HEK293 (cell line): Measurements from ENCODE around the gene PACS2.

Experiments used
- CTCF ChIA-PET: fragments of 350-600 bp; formaldehyde crosslinking; extraction: SDS; loops from one replicate; lab custom pipeline; 2021; ENCODE audit warnings: antibody characterized with exemption; lab: Yijun Ruan, JAX
- POLR2A ChIA-PET: fragments of 300-600 bp; formaldehyde crosslinking; extraction: SDS; loops from one replicate; lab custom pipeline; 2020; ENCODE audit warnings: antibody characterized with exemption, inconsistent platforms; lab: Yijun Ruan, JAX
- H3K27ac ChIP-seq: fragments of 200-500 bp; sonication (Bioruptor generic); 2 replicates; pipeline ENCODE4 v1.5.1; 2014; ENCODE audit warnings: low read depth, low read length, control low read depth, inconsistent platforms; ENCODE audit errors: extremely low read depth
- H3K36me3 ChIP-seq, 2 experiments: fragments of 200-500 bp in 1 of 2; sonication (Bioruptor generic) in 1 of 2; 1 replicate in 1 of 2; 2 replicates in 1 of 2; pipeline ENCODE4 v1.5.1; 2014 to 2017; ENCODE audit warnings: inconsistent platforms in 2 of 2, low read length in 2 of 2; ENCODE audit not compliant: control insufficient read depth in 2 of 2, insufficient read depth in 1 of 2
- H3K4me1 ChIP-seq: fragments of 200-500 bp; sonication (Bioruptor generic); 2 replicates; pipeline ENCODE4 v1.5.1; 2014; ENCODE audit warnings: mild to moderate bottlenecking, low read length, inconsistent platforms; ENCODE audit not compliant: control insufficient read depth, insufficient read depth
- H3K4me3 ChIP-seq: 2 replicates; pipeline ENCODE4 v1.5.1; 2011; ENCODE audit warnings: low read depth, mild to moderate bottlenecking, control low read depth, low read length, moderate library complexity
- H3K9me3 ChIP-seq: fragments of 200-500 bp; sonication (Bioruptor generic); 2 replicates; pipeline ENCODE4 v1.5.1; 2014; ENCODE audit warnings: low read depth, low read length, inconsistent platforms; ENCODE audit not compliant: control insufficient read depth, insufficient read depth
- GLIS1 ChIP-seq: fragments of 450-650 bp; formaldehyde crosslinking; IDR thresholded peaks from 2 replicates; pipeline ENCODE4 v1.5.1; 2016; ENCODE audit warnings: missing biosample characterization, missing genetic modification characterization
- GLIS2 ChIP-seq: fragments of 450-650 bp; formaldehyde crosslinking; IDR thresholded peaks from 2 replicates; pipeline ENCODE4 v1.5.1; 2016; ENCODE audit warnings: missing biosample characterization, missing genetic modification characterization
- HOXD13 ChIP-seq: sonication (generic); formaldehyde crosslinking; IDR thresholded peaks from 2 replicates; pipeline ENCODE4 v1.8.0; 2022; ENCODE audit warnings: missing genetic modification reagents, borderline replicate concordance
- PRDM1 ChIP-seq: fragments of 450-650 bp; formaldehyde crosslinking; IDR thresholded peaks from 2 replicates; pipeline ENCODE4; 2016; ENCODE audit warnings: missing biosample characterization, missing genetic modification characterization
- RBAK ChIP-seq: fragments of 450-650 bp; formaldehyde crosslinking; IDR thresholded peaks from 2 replicates; pipeline ENCODE4 v1.5.1; 2016; ENCODE audit warnings: missing biosample characterization, missing genetic modification characterization
- SCRT1 ChIP-seq: fragments of 450-650 bp; formaldehyde crosslinking; IDR thresholded peaks from 2 replicates; pipeline ENCODE4 v1.5.1; 2016; ENCODE audit warnings: missing biosample characterization, missing genetic modification characterization, borderline replicate concordance
- SCRT2 ChIP-seq: fragments of 450-650 bp; formaldehyde crosslinking; IDR thresholded peaks from 2 replicates; pipeline ENCODE4 v1.5.1; 2016; ENCODE audit warnings: missing biosample characterization, missing genetic modification characterization
- SP2 ChIP-seq: fragments of 450-650 bp; formaldehyde crosslinking; IDR thresholded peaks from 2 replicates; pipeline ENCODE4 v1.5.1; 2016; ENCODE audit warnings: missing biosample characterization, missing genetic modification characterization
- ZBTB7A ChIP-seq: fragments of 450-650 bp; formaldehyde crosslinking; IDR thresholded peaks from 2 replicates; pipeline ENCODE4 v1.5.1; 2016; ENCODE audit warnings: low read depth, missing biosample characterization, missing genetic modification characterization
- ZBTB8A ChIP-seq: fragments of 450-650 bp; formaldehyde crosslinking; IDR thresholded peaks from 2 replicates; pipeline ENCODE4 v1.5.1; 2016; ENCODE audit warnings: missing biosample characterization, missing genetic modification characterization
- ZFP37 ChIP-seq: fragments of 450-650 bp; formaldehyde crosslinking; IDR thresholded peaks from 2 replicates; pipeline ENCODE4 v1.5.1; 2016; ENCODE audit warnings: missing biosample characterization, missing genetic modification characterization
- ZFP69B ChIP-seq: fragments of 450-650 bp; formaldehyde crosslinking; IDR thresholded peaks from 2 replicates; pipeline ENCODE4 v1.5.1; 2016; ENCODE audit warnings: missing biosample characterization, missing genetic modification characterization
- ZIC2 ChIP-seq: fragments of 450-650 bp; formaldehyde crosslinking; IDR thresholded peaks from 2 replicates; pipeline ENCODE4 v1.5.1; 2016; ENCODE audit warnings: missing biosample characterization, missing genetic modification characterization
- ZNF133 ChIP-seq: fragments of 450-650 bp; formaldehyde crosslinking; IDR thresholded peaks from 2 replicates; pipeline ENCODE4 v1.5.1; 2016; ENCODE audit warnings: missing biosample characterization, missing genetic modification characterization
- ZNF146 ChIP-seq: fragments of 450-650 bp; formaldehyde crosslinking; IDR thresholded peaks from 2 replicates; pipeline ENCODE4 v1.5.1; 2016; ENCODE audit warnings: missing biosample characterization, missing genetic modification characterization
- ZNF335 ChIP-seq: fragments of 450-650 bp; formaldehyde crosslinking; conservative IDR thresholded peaks from 2 replicates; pipeline ENCODE4 v1.5.1; 2016; ENCODE audit warnings: missing biosample characterization, missing genetic modification characterization
- ZNF561 ChIP-seq: fragments of 450-650 bp; IDR thresholded peaks from 2 replicates; pipeline ENCODE4 v1.5.1; 2018; ENCODE audit warnings: missing biosample characterization, missing genetic modification characterization, borderline replicate concordance
- ZNF623 ChIP-seq: fragments of 450-650 bp; formaldehyde crosslinking; IDR thresholded peaks from 2 replicates; pipeline ENCODE4 v1.5.1; 2016; ENCODE audit warnings: missing biosample characterization, missing genetic modification characterization
- ZNF792 ChIP-seq: fragments of 450-650 bp; formaldehyde crosslinking; IDR thresholded peaks from 2 replicates; pipeline ENCODE4 v1.5.1; 2016; ENCODE audit warnings: missing biosample characterization, missing genetic modification characterization
- TF ChIP-seq, protein P1 (sequence below): fragments of 450-650 bp; formaldehyde crosslinking; conservative IDR thresholded peaks from 2 replicates; pipeline ENCODE4 v1.5.1; 2016; ENCODE audit warnings: low read depth, missing biosample characterization, missing genetic modification characterization
- TF ChIP-seq, protein P2 (sequence below): fragments of 450-650 bp; formaldehyde crosslinking; optimal IDR thresholded peaks from 2 replicates; pipeline ENCODE3; 2016; ENCODE audit warnings: missing biosample characterization, mild to moderate bottlenecking, missing genetic modification characterization
- TF ChIP-seq, protein P3 (sequence below): fragments of 450-650 bp; formaldehyde crosslinking; IDR thresholded peaks from 2 replicates; pipeline ENCODE4 v1.5.1; 2016; ENCODE audit warnings: missing biosample characterization, missing genetic modification characterization
- TF ChIP-seq, protein P4 (sequence below): fragments of 450-650 bp; formaldehyde crosslinking; IDR thresholded peaks from 2 replicates; pipeline ENCODE4 v1.5.1; 2016; ENCODE audit warnings: missing biosample characterization, missing genetic modification characterization

PACS2 gene

DNA sequence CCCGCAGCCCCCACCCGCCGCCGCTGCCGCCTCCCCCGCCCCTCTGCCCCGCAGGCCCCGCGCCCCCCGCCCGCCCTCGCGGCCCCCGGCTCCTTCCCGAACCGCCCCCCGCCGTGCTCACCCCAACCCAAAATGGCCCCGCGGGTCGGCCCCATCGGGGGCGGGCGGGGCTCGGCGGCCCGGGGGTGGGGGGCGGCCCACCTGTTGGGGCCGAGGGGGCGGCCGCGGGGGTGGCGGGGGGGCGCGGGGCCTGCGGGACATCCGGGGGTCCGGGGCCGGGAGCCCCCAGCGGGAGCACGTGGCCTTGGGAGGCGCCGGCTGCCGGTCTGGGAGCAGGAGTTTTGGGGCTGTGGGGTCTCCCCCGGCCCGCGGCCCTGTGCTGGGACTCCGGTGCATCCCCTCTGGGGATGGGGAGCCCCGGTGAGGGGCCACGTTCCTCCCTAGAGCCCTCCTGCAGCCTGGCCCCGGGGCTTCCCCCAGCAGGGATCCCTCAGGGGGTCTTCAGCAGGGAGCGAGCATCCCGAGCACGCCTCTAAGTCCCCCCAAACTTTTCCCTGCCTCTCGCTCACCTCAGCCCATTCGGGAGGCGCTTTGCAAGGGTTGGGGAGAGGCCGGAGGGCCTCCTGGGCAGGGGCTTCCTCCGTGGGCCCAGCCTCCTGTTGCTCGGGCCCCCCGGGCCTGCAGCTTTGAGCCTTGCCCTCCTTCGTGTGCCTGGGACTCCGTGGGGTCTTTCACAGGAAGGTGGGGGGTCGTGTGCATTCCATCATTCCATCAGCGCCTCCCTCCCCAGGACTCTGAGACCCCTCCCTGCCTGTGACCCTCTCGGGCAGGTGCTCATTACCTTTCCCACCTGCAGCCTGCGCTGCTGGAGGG is 105.8 kb downstream of the PACS2 start:
- H3K9me3 ChIP-seq: no peaks in the 10 kb centered on the region
- peaks cover 10% of the 10 kb centered on the region for H3K4me1 ChIP-seq
- POLR2A ChIA-PET: interaction anchor here (1.9 kb wide), 1 partner anchor 9 kb away, joined by 8 read pairs; no protein-coding TSS in a partner anchor
- peak overlapping the region; percentile 90 for H3K27ac ChIP-seq
- peak overlapping the region; percentile 74 for H3K4me3 ChIP-seq
- TF ChIP-seq GLIS1 (tag by site-specific recombination) (peak; percentile 100), SCRT1 (tag by site-specific recombination) (0 out of 2 replicates have a peak, but pooled peaks have one; percentile 24), ZBTB7A (tag by site-specific recombination) (0 out of 2 replicates have a peak, but pooled peaks have one; percentile 7), ZNF133 (no peak), GLIS2 (tag by site-specific recombination) (peak; percentile 91), ZNF335 (tag by site-specific recombination) (peak; percentile 40; the same call in 1 of the 2 replicates), ZFP37 (no peak), SCRT2 (peak; percentile 81), ZBTB8A (tag by site-specific recombination) (peak; percentile 31; the same call in 1 of the 2 replicates), HOXD13 (CRISPR knock-in tag) (no peak), ZIC2 (peak; percentile 84)
- TF ChIP-seq, protein P1, sequence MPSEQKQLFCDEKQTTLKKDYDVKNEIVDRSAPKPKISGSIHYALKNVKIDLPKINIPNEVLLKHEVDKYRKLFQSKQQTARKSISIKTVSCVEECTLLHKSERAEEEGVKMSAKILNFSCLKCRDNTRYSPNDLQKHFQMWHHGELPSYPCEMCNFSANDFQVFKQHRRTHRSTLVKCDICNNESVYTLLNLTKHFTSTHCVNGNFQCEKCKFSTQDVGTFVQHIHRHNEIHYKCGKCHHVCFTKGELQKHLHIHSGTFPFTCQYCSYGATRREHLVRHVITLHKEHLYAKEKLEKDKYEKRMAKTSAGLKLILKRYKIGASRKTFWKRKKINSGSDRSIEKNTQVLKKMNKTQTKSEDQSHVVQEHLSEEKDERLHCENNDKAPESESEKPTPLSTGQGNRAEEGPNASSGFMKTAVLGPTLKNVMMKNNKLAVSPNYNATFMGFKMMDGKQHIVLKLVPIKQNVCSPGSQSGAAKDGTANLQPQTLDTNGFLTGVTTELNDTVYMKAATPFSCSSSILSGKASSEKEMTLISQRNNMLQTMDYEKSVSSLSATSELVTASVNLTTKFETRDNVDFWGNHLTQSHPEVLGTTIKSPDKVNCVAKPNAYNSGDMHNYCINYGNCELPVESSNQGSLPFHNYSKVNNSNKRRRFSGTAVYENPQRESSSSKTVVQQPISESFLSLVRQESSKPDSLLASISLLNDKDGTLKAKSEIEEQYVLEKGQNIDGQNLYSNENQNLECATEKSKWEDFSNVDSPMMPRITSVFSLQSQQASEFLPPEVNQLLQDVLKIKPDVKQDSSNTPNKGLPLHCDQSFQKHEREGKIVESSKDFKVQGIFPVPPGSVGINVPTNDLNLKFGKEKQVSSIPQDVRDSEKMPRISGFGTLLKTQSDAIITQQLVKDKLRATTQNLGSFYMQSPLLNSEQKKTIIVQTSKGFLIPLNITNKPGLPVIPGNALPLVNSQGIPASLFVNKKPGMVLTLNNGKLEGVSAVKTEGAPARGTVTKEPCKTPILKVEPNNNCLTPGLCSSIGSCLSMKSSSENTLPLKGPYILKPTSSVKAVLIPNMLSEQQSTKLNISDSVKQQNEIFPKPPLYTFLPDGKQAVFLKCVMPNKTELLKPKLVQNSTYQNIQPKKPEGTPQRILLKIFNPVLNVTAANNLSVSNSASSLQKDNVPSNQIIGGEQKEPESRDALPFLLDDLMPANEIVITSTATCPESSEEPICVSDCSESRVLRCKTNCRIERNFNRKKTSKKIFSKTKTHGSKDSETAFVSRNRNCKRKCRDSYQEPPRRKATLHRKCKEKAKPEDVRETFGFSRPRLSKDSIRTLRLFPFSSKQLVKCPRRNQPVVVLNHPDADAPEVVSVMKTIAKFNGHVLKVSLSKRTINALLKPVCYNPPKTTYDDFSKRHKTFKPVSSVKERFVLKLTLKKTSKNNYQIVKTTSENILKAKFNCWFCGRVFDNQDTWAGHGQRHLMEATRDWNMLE (tag by site-specific recombination): no peak
- TF ChIP-seq, protein P2, sequence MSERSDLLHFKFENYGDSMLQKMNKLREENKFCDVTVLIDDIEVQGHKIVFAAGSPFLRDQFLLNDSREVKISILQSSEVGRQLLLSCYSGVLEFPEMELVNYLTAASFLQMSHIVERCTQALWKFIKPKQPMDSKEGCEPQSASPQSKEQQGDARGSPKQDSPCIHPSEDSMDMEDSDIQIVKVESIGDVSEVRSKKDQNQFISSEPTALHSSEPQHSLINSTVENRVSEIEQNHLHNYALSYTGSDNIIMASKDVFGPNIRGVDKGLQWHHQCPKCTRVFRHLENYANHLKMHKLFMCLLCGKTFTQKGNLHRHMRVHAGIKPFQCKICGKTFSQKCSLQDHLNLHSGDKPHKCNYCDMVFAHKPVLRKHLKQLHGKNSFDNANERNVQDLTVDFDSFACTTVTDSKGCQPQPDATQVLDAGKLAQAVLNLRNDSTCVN (tag by site-specific recombination): peak; percentile 27
- TF ChIP-seq, all 188 proteins: peak for 9
- CTCF ChIA-PET: interaction anchor here (0.9 kb wide), 2 partner anchors 60 to 70 kb away, joined by 4 to 5 read pairs; no protein-coding TSS in a partner anchor
- H3K36me3 ChIP-seq: peaks cover 4 to 31% of the 10 kb centered on the region in 2 experiments; a peak in 2 of 3 replicates

DNA sequence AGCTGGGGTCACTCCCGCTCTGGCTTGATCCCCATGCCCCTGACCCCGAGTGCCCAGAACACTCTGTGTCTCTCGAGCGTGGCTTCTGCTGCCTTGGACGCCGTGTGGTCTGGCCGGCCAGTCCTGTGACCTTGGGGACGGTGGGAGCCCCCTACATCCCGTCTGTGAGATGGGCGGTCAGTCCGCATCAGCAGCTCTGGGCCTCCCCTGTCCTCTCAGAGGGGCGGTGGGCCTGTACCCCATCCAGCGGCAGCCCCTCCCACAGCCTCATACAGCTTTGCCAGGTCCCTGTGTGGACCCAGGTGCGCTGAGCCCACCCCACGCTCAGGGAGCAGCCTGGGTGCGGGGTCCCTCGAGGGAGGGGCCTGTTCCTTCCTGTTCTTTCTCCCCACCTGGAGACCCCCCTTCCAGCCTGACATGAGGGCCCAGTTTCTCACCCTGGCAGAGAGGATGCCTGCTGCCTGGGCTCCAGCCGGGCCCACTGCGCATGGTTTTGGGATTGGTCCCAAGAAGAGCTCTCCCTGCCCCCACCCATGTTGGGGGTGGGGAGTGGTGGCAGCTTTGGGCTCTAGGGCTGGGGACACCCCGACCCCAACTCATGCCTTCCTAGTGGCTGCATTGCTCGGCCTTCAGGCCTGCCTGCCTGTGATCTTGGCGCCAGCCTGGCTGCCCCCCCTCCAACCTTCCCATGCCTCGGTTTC is 106.6 kb downstream of the PACS2 start:
- peak overlapping the region; percentile 90 for H3K27ac ChIP-seq
- ChIA-PET CTCF (interaction anchor here (0.9 kb wide), 2 partner anchors 59 to 69 kb away, joined by 4 to 5 read pairs; no protein-coding TSS in a partner anchor), POLR2A (interaction anchor here (1.9 kb wide), 1 partner anchor 10 kb away, joined by 8 read pairs; no protein-coding TSS in a partner anchor)
- peaks cover 4 to 38% of the 10 kb centered on the region in 2 experiments; a peak in 2 of 3 replicates for H3K36me3 ChIP-seq
- H3K4me1 ChIP-seq: peaks cover 10% of the 10 kb centered on the region
- no peaks in the 10 kb centered on the region for H3K9me3 ChIP-seq
- peak overlapping the region; percentile 74 for H3K4me3 ChIP-seq
- 0 out of 2 replicates have a peak, but pooled peaks have one; percentile 6 for TF ChIP-seq ZNF146 (tag by site-specific recombination)
- TF ChIP-seq GLIS2 (tag by site-specific recombination): 0 out of 2 replicates have a peak, but pooled peaks have one; percentile 46
- TF ChIP-seq ZFP69B (tag by site-specific recombination): peak; percentile 30; the same call in 1 of the 2 replicates
- no peak for TF ChIP-seq ZNF561 (tag by site-specific recombination)
- TF ChIP-seq PRDM1 (tag by site-specific recombination): no peak
- TF ChIP-seq, protein P3, sequence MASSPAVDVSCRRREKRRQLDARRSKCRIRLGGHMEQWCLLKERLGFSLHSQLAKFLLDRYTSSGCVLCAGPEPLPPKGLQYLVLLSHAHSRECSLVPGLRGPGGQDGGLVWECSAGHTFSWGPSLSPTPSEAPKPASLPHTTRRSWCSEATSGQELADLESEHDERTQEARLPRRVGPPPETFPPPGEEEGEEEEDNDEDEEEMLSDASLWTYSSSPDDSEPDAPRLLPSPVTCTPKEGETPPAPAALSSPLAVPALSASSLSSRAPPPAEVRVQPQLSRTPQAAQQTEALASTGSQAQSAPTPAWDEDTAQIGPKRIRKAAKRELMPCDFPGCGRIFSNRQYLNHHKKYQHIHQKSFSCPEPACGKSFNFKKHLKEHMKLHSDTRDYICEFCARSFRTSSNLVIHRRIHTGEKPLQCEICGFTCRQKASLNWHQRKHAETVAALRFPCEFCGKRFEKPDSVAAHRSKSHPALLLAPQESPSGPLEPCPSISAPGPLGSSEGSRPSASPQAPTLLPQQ (tag by site-specific recombination): peak; percentile 55; the same call in 1 of the 2 replicates
- 0 out of 2 replicates have a peak, but pooled peaks have one; percentile 3 for TF ChIP-seq ZBTB7A (tag by site-specific recombination)
- TF ChIP-seq, protein P4, sequence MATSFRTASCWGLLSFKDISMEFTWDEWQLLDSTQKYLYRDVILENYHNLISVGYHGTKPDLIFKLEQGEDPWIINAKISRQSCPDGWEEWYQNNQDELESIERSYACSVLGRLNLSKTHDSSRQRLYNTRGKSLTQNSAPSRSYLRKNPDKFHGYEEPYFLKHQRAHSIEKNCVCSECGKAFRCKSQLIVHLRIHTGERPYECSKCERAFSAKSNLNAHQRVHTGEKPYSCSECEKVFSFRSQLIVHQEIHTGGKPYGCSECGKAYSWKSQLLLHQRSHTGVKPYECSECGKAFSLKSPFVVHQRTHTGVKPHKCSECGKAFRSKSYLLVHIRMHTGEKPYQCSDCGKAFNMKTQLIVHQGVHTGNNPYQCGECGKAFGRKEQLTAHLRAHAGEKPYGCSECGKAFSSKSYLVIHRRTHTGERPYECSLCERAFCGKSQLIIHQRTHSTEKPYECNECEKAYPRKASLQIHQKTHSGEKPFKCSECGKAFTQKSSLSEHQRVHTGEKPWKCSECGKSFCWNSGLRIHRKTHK (tag by site-specific recombination): no peak
- TF ChIP-seq RBAK (tag by site-specific recombination): no peak
- no peak for TF ChIP-seq ZNF623 (tag by site-specific recombination)
- TF ChIP-seq ZNF792 (tag by site-specific recombination): no peak
- peak; percentile 23; the same call in 1 of the 2 replicates for TF ChIP-seq SP2 (tag by site-specific recombination)
